Measurements from ENCODE around the gene UPK3A. TPM values are rescaled to one million over a fixed set of nuclear protein-coding genes. Genes with fewer than 3 reads are reported as not detected.

Gene UPK3A
- 0.25 TPM for total RNA-seq
- long read RNA-seq = 0 reads

DNA sequence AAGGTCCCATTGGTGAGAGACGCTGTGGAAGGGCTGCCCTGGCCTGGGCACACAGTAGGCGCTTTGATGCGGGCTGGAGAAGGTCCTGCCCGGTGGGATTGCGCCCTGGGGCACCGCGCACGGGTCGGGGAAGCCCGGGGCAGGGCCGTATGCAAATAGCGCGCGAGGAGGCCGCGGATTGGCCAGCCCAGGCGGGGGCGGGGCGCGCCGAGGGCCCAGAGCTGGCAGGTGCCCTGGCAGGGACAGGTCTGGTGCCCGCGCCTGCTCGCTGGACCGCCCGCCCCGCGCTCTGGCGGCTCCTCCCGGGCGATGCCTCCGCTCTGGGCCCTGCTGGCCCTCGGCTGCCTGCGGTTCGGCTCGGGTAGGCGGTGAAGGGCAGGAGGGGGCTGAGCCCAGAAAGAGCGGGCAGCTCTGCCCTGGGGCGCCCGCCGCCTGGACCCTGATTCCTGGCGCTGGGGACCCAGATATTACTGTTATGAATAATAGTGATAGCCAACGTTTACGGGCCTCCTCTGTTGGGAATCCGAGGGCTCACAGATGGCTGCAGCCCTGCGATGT, at the start of gene UPK3A:
Gene UPK3A, plus strand, starts transcription at position 245 of the 558 bp plus-strand sequence. Its CDS starts 65 bp downstream, at position 310.
- intact Hi-C loops (cut with micrococcal nuclease) = no loop called here
- DNase-seq (peak; percentile 89), ATAC-seq (peak; percentile 96)

- peak; percentile 58 for DNase-seq
- intact Hi-C loops (cut with micrococcal nuclease) = no loop called here
- ATAC-seq = peak; percentile 61
Observed at GRCh38 chr22:45235101-45235777, 49.5 kb upstream of the UPK3A start.

DNA sequence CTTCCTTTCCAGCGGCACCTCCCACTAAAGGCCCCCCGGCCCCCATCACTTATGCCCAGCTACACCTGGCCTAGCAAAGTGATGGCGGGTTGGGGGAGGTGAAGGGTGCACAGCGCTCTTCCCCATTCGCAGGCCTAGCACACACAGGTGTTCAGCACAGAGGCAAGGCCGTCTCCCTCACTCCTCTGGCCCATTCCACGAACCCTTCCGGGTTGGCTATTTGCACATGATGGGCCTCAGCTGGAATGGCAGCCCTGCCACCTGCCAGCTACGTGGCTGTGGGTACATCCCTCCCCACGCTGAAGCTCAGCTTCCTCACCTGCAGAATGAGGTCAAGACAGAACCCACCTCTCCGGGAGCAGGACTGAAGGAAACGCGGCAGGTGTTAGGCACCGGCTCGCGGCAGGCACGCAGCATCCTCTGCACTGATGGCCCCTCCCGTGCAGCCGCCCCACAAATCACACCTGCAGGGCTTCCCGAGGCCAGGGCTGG, 48.9 kb upstream of the UPK3A start:
- intact Hi-C loops (cut with micrococcal nuclease) = no loop called here
- DNase-seq (no peak), ATAC-seq (no peak)

GRCh38 chr22:45237065-45237990, 47.4 kb upstream of the UPK3A start:
- intact Hi-C loops (cut with micrococcal nuclease) = no loop called here
- DNase-seq = no peak

GRCh38 chr22:45238076-45238956, 46.4 kb upstream of the UPK3A start:
- intact Hi-C loops (cut with micrococcal nuclease) = no loop called here
- no peak for DNase-seq
- ATAC-seq = no peak

More at GRCh38 chr22:45237065-45237990, 47.4 kb upstream of the UPK3A start:
- ATAC-seq = no peak

DNA sequence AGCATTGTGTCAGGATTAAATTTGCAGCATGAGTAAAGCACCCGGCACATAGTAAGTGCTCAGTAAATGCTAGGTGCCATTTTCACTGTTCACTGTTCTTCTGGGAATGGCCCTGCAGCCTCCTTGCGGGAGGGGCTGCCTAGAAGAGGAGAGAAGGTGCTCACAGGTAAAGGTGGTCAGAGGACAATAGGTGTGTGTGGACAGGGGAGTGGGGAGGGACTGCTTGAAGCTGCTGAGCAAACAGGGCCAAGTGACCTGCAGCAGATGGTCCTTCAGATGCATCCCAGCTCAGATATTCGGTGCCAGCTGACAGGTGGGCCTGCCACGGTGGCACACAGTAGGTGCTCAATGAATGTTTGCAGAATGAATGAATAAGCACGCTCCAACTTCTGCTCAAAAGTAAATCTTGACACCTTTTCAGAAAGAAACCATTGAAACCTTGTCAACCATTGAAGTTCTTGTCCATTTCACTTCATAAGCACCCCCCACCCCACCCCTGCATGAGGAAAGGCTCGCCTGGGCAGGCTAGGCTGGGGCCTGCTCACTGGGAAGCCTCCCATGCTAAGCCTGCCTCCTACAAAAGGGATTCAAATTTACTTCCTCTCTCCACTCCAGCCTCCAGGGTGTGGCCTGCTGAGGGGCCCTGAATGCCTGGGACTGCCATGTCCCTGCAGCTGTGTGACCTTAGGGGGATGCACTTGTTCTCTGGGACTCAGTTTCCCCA, 45.6 kb upstream of the UPK3A start:
- intact Hi-C loops (cut with micrococcal nuclease) = no loop called here
- peak; percentile 20 for ATAC-seq

DNA sequence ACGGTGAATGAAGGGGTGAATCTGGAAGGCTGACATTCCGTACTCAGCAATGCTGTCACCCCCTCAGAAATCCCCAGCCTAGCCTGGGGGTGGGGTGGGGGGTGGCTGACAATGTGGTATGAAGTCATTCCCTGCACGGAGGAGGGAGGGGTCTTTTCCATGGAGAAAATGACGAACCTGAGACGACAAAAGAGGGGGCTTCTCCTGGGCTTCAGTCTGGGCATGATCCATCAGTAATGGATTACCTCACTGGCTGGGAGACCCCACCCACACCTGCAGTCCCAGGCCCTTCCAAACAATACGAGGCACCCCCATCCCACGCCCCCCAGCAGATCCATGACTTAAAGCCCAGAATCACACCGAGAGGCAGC, 45.1 kb upstream of the UPK3A start:
- DNase-seq = no peak
- intact Hi-C loops (cut with micrococcal nuclease) = no loop called here
- no peak for ATAC-seq

More for the DNA sequence above, 45.6 kb upstream of the UPK3A start:
- DNase-seq = no peak

- ATAC-seq = peak; percentile 11
- intact Hi-C loops (cut with micrococcal nuclease) = no loop called here
- no peak for DNase-seq
Observed at GRCh38 chr22:45240104-45240809, 44.5 kb upstream of the UPK3A start.

GRCh38 chr22:45240810-45241631, 43.7 kb upstream of the UPK3A start, which contains the start of gene KIAA0930:
KIAA0930 (minus strand) TSS chr22:45240894; CDS start chr22:45240703, 191 bp downstream.
- ATAC-seq (peak; percentile 77), DNase-seq (peak; percentile 85)
- intact Hi-C loops (cut with micrococcal nuclease) = no loop called here

DNA sequence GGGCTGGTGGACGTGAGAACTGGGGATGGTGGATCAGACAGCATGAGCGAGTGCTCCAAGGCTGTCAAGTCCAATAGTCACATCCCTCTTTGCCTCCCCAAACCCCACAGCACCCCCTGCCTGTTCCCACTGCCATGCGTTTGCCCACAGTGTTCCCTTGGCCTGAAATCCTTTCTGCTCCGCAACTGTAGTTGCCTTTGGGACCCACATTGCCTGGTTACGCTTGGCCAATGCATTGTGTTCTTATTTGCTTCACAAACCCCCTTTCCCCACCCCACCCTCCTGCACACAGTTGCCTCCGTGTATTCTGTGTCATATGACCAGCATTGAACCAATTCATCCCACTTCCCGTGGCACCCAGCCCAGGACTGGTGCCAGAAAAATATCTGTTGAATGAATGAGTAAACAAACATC, 42.0 kb upstream of the UPK3A start:
- DNase-seq (no peak), ATAC-seq (no peak)
- intact Hi-C loops (cut with micrococcal nuclease) = no loop called here

GRCh38 chr22:45244916-45245315, 39.8 kb upstream of the UPK3A start:
- ATAC-seq = no peak
- no peak for DNase-seq
- intact Hi-C loops (cut with micrococcal nuclease) = no loop called here

DNA sequence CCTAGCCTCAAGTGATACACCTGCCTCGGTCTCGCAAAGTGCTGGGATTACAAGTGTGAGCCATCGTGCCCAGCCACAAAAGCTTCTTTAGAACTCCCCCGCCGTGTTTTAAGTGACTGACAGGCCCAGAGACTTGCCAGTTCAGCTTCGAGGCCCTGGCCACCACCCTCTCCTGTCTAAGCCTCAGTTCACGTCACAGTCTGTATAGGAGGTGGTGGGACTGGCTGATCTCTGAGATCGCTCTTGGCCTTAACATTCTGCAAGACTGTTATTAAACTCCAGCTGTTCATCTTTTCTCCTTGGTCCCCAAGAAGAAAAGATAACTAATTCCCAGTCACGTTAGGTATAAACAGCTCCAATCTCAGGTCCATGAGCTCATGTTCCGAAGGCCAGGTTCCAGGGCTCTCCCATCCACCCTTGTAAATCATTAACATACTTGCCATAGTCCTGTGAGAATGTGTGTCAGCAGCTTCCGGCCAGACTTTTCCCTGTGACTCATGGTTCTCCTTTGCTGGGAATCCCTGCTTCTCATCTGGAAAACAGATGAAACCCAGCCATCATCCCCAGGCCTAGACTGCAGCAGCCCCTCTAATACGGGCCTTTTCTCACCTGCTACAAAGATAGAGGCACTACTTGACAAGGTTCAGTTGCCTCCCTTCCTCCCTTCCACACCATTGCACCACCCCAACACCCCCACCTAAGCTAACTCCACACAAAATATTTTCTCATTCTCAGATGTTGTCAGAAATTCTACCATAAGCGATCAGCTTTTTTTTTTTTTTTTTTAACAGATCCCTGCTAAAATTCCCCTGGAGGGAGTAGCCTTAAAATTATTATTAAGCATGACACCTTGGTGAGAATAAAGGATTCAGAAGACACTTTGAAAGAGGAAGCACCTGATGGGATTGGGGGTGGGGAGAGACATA, 38.4 kb upstream of the UPK3A start:
- intact Hi-C loops (cut with micrococcal nuclease) = no loop called here
- peak; percentile 62 for ATAC-seq
- DNase-seq = no peak

DNA sequence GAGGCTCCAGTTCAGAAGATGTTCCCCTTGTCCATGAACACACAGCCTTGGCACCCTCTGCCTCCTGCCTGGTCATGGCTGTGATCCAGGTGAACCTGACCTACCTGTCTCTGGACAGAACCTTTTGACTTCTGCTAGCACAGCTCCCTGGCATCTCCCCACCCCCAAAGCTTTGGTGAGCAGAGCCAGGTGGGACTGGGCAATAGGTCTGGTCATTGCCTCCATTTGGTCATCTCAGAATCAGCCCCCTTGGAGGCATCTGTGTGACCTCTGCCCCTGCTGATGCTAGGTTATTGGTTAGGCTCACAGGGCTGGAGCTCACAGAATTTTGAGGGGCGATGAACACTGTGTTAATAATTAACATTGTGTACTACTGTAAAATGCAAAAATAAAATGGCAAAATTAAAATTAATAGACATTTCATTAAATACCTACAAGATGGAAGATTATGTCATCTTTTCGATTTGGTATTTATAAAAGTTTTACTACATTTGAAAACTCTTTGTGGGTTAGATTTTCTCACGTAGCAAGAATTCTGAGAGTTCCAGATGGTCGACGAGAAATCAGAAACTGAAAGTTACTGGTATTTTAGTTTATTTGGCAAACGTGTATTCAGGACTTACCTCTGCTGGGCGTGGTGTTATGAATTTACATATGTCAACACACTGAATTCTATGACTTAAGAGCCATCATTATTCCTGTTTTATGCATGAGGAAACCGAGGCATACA, 35.8 kb upstream of the UPK3A start:
- intact Hi-C loops (cut with micrococcal nuclease) = no loop called here
- no peak for DNase-seq
- no peak for ATAC-seq

DNA sequence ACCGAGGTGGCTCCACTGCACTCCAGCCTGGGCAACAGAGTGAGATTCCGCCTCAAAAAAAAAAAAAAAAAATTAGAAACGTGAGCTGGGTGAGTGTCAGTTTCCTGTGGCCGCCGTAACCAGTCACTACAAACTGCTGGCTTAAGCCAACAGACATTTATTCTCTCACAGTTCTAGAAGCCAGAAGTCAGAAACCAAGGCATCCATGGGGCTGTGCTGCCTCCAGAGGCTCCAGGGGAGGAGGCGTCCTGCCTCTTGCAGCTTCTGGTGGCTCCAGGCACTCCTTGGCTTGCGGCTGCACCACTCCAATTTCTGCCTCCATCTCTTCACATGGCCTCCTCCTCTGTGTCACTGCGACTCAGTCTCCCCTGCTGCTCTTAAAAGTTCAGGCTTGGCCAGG, 32.9 kb upstream of the UPK3A start:
- DNase-seq (no peak), ATAC-seq (no peak)
- intact Hi-C loops (cut with micrococcal nuclease) = no loop called here

GRCh38 chr22:45253039-45253641, 31.6 kb upstream of the UPK3A start:
- ATAC-seq = no peak
- DNase-seq = no peak
- intact Hi-C loops (cut with micrococcal nuclease) = no loop called here

All from left ventricle myocardium superior (tissue), 1 donor.